NB4 (cell line): ENCODE measurements around the gene SLC37A2.
"Not testable (repeated sequence)": the region's sequence is repeated elsewhere in the genome, so short reads cannot be mapped to it uniquely, and the experiment has no call there.

Source experiments
- DNase-seq: peaks from one replicate; pipeline ENCODE4 v3.0.0; 2010; ENCODE audit warnings: low read depth
- H3K4me3 ChIP-seq: one replicate; pipeline ENCODE4 v1.5.1; 2011; ENCODE audit warnings: mild to moderate bottlenecking, low read depth, low read length, moderate library complexity
- CTCF ChIP-seq: IDR thresholded peaks from one replicate; pipeline ENCODE4 v1.5.1; 2012; ENCODE audit warnings: low read depth, low read length
- MAX ChIP-seq: IDR thresholded peaks from 2 replicates; pipeline ENCODE4 v1.6.1; 2011; ENCODE audit warnings: low read depth, low read length
- MYC ChIP-seq: IDR thresholded peaks from 2 replicates; pipeline ENCODE4 v1.6.1; 2011; ENCODE audit warnings: low read depth, low read length
- POLR2A ChIP-seq: IDR thresholded peaks from 2 replicates; pipeline ENCODE4 v1.6.1; 2011; ENCODE audit warnings: mild to moderate bottlenecking; ENCODE audit not compliant: insufficient read length; ENCODE audit errors: extremely low read depth

Gene SLC37A2

GRCh38 chr11:125049164-125049792 lies 13.8 kb upstream of the SLC37A2 start:
- DNase-seq = no peak
- TF ChIP-seq MAX (no peak), POLR2A (no peak), CTCF (no peak), MYC (no peak)
- H3K4me3 ChIP-seq = no peak overlapping the region

- DNase-seq = no peak
- TF ChIP-seq POLR2A = no peak
- TF ChIP-seq MYC = no peak
- no peak for TF ChIP-seq CTCF
- TF ChIP-seq MAX = no peak
- no peak overlapping the region for H3K4me3 ChIP-seq
These were observed 11.1 kb upstream of the SLC37A2 start for GRCh38 chr11:125052047-125052446.

- TF ChIP-seq MYC (no peak), MAX (no peak), CTCF (no peak), POLR2A (no peak)
- no peak for DNase-seq
- H3K4me3 ChIP-seq = no peak overlapping the region
These were observed 9.9 kb upstream of the SLC37A2 start for GRCh38 chr11:125053167-125053566.

GRCh38 chr11:125055107-125055715 lies 7.9 kb upstream of the SLC37A2 start:
- TF ChIP-seq POLR2A (no peak), CTCF (no peak), MYC (no peak), MAX (no peak)
- no peak for DNase-seq
- H3K4me3 ChIP-seq = no peak overlapping the region

GRCh38 chr11:125056111-125056510 lies 7.0 kb upstream of the SLC37A2 start:
- not testable (repeated sequence) for DNase-seq, H3K4me3 ChIP-seq

- DNase-seq = no peak
- H3K4me3 ChIP-seq = no peak overlapping the region
- TF ChIP-seq MAX (no peak), POLR2A (no peak), MYC (no peak), CTCF (no peak)
These were observed 6.0 kb upstream of the SLC37A2 start for GRCh38 chr11:125056931-125057692.
